Peyer's patch (tissue), 4 donors: Measurements from ENCODE around the gene SLC16A12. TPM values are rescaled to one million over a fixed set of nuclear protein-coding genes. Genes with fewer than 3 reads are reported as not detected.

ENCODE experiments used
- DNase-seq, 3 donors: peaks; one replicate each; pipeline ENCODE4 v3.0.0-alpha.2; 2017 to 2019
- H3K27ac ChIP-seq, 4 donors: fragments of 200-600 bp; sonication (generic); one replicate each; pipeline ENCODE4 v1.5.1; 2016 to 2019
- H3K27me3 ChIP-seq, 2 donors: fragments of 200-600 bp; sonication (generic); one replicate each; pipeline ENCODE4 v1.5.1; 2019
- H3K36me3 ChIP-seq, 3 donors: fragments of 200-600 bp; sonication (generic); one replicate each; pipeline ENCODE4 v1.5.1; 2016 to 2019
- H3K4me1 ChIP-seq, 4 donors: fragments of 200-600 bp; sonication (generic); one replicate each; pipeline ENCODE4 v1.5.1; 2016 to 2019
- H3K4me3 ChIP-seq, 4 donors: fragments of 200-600 bp; sonication (generic); 1 replicate in 3 of 4; 2 replicates in 1 of 4; pipeline ENCODE4 v1.5.1; 2016 to 2019; ENCODE audit warnings: mild to moderate bottlenecking in 1 of 4
- H3K9me3 ChIP-seq, 4 donors: fragments of 200-600 bp; sonication (generic); one replicate each; pipeline ENCODE4 v1.5.1; 2016 to 2019; ENCODE audit warnings: mild to moderate bottlenecking in 1 of 4
- POLR2A ChIP-seq, 2 donors: fragments of 450-650 bp; IDR thresholded peaks; one replicate each; pipeline ENCODE4 v1.5.1; 2017; ENCODE audit warnings: antibody characterized with exemption in 2 of 2, mild to moderate bottlenecking in 2 of 2, moderate library complexity in 2 of 2
- total RNA-seq, 4 donors: library from RNA; depleted of rRNA; stranded (reverse); fragments of >200 nt; gene quantifications; one replicate each; pipeline ENCODE4 v1.1.0, GENCODE V29; 2016
- TF ChIP-seq, protein P1 (sequence below), 6 experiments: fragments of 450-650 bp in 4 of 6; fragments of 200-600 bp in 2 of 6; sonication (generic) in 1 of 6; IDR thresholded peaks; one replicate each; pipeline ENCODE4 v1.5.1; 2017 to 2019; ENCODE audit warnings: antibody characterized with exemption in 6 of 6, mild to moderate bottlenecking in 3 of 6, moderate library complexity in 1 of 6

Gene SLC16A12
- total RNA-seq, 4 donors from 2014 or later, result 0.38 TPM; not detected in 3

DNA sequence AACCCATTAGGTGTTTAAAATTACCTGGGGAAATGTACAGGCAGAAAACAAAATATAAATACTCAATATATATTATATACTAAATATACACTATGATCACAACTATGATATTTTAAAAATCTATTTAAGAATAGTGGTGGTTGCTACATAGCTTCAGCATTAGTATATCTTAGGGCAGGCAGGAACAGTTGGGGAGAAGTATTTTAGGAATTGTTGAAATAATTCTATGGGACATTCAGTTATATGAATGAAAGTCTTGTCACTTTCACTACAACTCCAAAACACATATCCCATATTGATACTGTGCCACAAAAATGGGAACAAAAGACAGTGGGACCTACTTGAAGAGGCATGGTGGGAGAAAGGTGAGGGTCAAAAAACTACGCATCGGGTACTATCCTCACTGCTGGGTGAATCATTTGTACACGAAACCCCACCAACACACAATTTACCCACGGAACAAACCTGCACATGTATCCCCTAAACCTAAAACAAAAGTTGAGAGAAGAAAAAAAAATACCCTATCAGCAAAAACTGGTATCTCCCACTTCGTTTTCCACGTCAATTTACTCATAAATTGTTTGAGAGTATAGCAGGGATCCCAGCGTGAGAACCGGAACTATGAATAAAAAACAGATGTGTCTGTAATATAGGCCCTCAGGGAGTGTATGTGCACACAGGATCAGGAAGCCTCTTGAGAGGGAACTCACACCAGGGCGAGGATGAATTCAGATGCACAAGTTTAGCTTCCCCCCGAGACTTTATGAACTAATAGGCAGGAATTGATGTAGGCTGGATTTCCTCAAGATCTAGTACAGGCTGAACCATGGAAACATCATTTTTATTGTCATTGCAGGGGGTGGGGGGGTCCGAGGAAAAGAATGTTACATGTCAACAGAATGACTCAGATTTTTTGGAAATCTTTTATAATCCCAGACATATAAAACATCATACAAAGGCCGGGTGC lies 16.2 kb downstream of the SLC16A12 start:
- DNase-seq, result no peak
- no peaks in the 10 kb centered on the region for H3K9me3 ChIP-seq
- no peak overlapping the region for H3K4me3 ChIP-seq
- H3K27ac ChIP-seq, result peak overlapping the region in 1 of 4 donors; percentile 32
- H3K27me3 ChIP-seq, result no peaks in the 10 kb centered on the region
- H3K4me1 ChIP-seq, result no peaks in the 10 kb centered on the region
- TF ChIP-seq, protein P1, sequence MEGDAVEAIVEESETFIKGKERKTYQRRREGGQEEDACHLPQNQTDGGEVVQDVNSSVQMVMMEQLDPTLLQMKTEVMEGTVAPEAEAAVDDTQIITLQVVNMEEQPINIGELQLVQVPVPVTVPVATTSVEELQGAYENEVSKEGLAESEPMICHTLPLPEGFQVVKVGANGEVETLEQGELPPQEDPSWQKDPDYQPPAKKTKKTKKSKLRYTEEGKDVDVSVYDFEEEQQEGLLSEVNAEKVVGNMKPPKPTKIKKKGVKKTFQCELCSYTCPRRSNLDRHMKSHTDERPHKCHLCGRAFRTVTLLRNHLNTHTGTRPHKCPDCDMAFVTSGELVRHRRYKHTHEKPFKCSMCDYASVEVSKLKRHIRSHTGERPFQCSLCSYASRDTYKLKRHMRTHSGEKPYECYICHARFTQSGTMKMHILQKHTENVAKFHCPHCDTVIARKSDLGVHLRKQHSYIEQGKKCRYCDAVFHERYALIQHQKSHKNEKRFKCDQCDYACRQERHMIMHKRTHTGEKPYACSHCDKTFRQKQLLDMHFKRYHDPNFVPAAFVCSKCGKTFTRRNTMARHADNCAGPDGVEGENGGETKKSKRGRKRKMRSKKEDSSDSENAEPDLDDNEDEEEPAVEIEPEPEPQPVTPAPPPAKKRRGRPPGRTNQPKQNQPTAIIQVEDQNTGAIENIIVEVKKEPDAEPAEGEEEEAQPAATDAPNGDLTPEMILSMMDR (IDR thresholded peaks at IDR 0.05), result no peak
- TF ChIP-seq POLR2A (IDR thresholded peaks at IDR 0.05), result no peak
- no peaks in the 10 kb centered on the region for H3K36me3 ChIP-seq

GRCh38 chr10:89518108-89518507 lies 17.3 kb downstream of the SLC16A12 start:
- Histone ChIP-seq H3K4me1 (no peaks in the 10 kb centered on the region), H3K4me3 (no peak overlapping the region), H3K9me3 (no peaks in the 10 kb centered on the region), H3K27ac (peak overlapping the region in 2 of 4 donors; percentile 11 to 32), H3K27me3 (no peaks in the 10 kb centered on the region), H3K36me3 (no peaks in the 10 kb centered on the region)
- TF ChIP-seq, protein P1 (IDR thresholded peaks at IDR 0.05), result no peak
- TF ChIP-seq POLR2A (IDR thresholded peaks at IDR 0.05), result no peak
- DNase-seq, result no peak

GRCh38 chr10:89516149-89516832 lies 19.1 kb downstream of the SLC16A12 start:
- H3K9me3 ChIP-seq, result no peaks in the 10 kb centered on the region
- peak overlapping the region in 2 of 4 donors; percentile 17 to 53 for H3K27ac ChIP-seq
- no peak for DNase-seq
- no peaks in the 10 kb centered on the region for H3K4me1 ChIP-seq
- H3K4me3 ChIP-seq, result no peak overlapping the region
- no peaks in the 10 kb centered on the region for H3K36me3 ChIP-seq
- no peaks in the 10 kb centered on the region for H3K27me3 ChIP-seq
- no peak for TF ChIP-seq POLR2A (IDR thresholded peaks at IDR 0.05)
- TF ChIP-seq, protein P1 (IDR thresholded peaks at IDR 0.05), result no peak

DNA sequence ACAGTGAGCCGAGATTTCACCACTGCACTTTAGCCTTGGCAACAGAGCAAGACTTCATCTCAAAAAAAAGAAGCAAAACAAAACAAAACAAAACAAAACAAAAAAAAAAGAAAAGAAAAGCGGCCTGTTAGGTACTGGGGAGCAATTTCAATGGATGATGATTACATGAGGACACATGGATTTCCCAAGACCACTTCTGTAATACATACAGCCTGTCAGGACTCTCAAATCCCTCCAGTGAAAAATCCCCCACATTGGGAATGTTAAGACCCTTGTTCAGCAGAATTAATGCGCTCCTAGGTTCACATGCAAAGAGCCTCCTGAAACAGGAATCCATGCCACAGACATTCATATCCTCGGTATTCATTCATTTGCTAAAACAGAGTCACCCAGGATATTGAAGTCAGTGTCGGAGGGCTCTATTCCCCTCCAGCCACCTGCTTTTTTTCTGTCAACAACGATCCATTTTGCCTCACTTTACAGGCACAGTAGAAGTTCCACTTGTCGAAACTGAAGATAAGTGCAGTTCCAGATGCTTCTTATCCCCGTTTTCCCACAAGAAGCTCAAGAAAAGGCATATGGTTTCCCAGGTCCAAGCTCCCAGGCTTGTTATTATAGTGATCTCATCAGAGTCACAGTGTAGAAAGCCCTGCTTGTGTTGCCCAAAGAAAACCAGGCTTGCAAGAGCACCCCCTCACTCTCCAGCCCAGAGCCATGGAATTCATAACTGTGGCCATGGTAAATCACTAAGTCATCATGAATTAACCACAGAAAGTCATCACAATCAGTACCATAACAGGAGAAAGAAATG lies 20.2 kb downstream of the SLC16A12 start:
- no peak for DNase-seq
- no peaks in the 10 kb centered on the region for H3K27me3 ChIP-seq
- TF ChIP-seq, protein P1 (IDR thresholded peaks at IDR 0.05), result no peak
- TF ChIP-seq POLR2A (IDR thresholded peaks at IDR 0.05), result no peak
- no peaks in the 10 kb centered on the region for H3K4me1 ChIP-seq
- H3K9me3 ChIP-seq, result no peaks in the 10 kb centered on the region
- peak overlapping the region in 3 of 4 donors; percentile 17 to 53 (median 21) for H3K27ac ChIP-seq
- no peak overlapping the region for H3K4me3 ChIP-seq
- no peaks in the 10 kb centered on the region for H3K36me3 ChIP-seq

- Histone ChIP-seq H3K4me1 (no peaks in the 10 kb centered on the region), H3K4me3 (no peak overlapping the region), H3K27ac (no peak overlapping the region), H3K27me3 (no peaks in the 10 kb centered on the region), H3K36me3 (no peaks in the 10 kb centered on the region), H3K9me3 (no peaks in the 10 kb centered on the region)
- TF ChIP-seq, protein P1 (IDR thresholded peaks at IDR 0.05), result no peak
- TF ChIP-seq POLR2A (IDR thresholded peaks at IDR 0.05), result no peak
- DNase-seq, result no peak
Measured at GRCh38 chr10:89513206-89513605, 22.2 kb downstream of the SLC16A12 start.
